WERI-Rb-1 (cell line): Measurements from ENCODE around the gene FAM13A.

ENCODE experiments used
- DNase-seq: peaks from one replicate; pipeline ENCODE4 v3.0.0-alpha.2; 2020
- H3K27ac ChIP-seq: fragments of 250-450 bp; sonication (Bioruptor Pico); 2 replicates; pipeline ENCODE4 v1.5.1; 2020; ENCODE audit warnings: mild to moderate bottlenecking, moderate library complexity
- H3K27me3 ChIP-seq: fragments of 250-450 bp; sonication (Bioruptor Pico); 2 replicates; pipeline ENCODE4 v1.5.1; 2021; ENCODE audit warnings: mild to moderate bottlenecking, low read depth, moderate library complexity; ENCODE audit not compliant: insufficient read depth, severe bottlenecking
- H3K36me3 ChIP-seq: fragments of 250-450 bp; sonication (Bioruptor Pico); 2 replicates; pipeline ENCODE4 v1.5.1; 2020; ENCODE audit warnings: mild to moderate bottlenecking, moderate library complexity
- H3K4me3 ChIP-seq: 2 replicates; pipeline ENCODE4 v1.5.1; 2011; ENCODE audit warnings: low read depth, mild to moderate bottlenecking, control low read depth, low read length
- H3K9me3 ChIP-seq: fragments of 250-450 bp; sonication (Bioruptor Pico); 2 replicates; pipeline ENCODE4 v1.5.1; 2021; ENCODE audit warnings: mild to moderate bottlenecking, moderate library complexity; ENCODE audit not compliant: severe bottlenecking
- TF ChIP-seq, protein P1 (sequence below): IDR thresholded peaks from 2 replicates; pipeline ENCODE4 v1.5.1; 2011; ENCODE audit warnings: low read depth, mild to moderate bottlenecking, control low read depth, inconsistent platforms, low read length

FAM13A gene

DNA sequence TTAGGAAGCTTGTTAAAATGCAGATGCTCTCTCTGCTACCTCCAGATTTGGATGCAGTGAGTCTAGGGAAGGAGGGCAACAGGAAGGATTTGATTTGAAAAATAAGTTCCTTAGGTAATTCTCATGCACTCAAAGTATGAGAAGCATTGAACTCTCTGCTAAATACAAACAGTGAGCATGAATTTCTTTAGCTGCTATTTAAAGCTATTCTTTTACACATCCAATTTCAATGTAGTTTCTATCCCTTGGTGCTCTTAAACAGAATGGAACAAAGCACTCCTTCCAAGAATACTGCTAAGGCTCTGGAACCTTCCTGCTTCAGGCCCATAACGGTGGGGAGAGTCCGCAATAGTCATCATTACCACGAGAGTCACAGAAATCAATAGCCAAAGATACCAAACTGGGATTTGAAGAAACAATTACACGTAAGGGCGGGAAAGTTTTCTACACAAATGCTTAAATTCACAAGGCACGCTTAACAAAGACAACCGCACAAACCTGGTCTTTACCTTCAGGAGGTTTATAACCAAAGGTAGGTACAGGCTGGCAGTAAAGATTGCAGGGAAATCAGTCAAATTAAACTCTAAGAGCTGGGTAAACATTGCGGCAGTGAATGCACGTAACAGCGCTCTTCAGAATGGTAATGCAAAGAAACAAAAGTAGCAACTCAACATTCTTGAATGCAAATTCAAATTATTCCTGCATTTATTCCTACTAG is 236.1 kb downstream of the FAM13A start:
- Histone ChIP-seq H3K4me3 (no peak overlapping the region), H3K9me3 (no peaks in the 10 kb centered on the region), H3K36me3 (no peaks in the 10 kb centered on the region), H3K27ac (no peak overlapping the region), H3K27me3 (no peaks in the 10 kb centered on the region)
- no peak for DNase-seq
- TF ChIP-seq, protein P1, sequence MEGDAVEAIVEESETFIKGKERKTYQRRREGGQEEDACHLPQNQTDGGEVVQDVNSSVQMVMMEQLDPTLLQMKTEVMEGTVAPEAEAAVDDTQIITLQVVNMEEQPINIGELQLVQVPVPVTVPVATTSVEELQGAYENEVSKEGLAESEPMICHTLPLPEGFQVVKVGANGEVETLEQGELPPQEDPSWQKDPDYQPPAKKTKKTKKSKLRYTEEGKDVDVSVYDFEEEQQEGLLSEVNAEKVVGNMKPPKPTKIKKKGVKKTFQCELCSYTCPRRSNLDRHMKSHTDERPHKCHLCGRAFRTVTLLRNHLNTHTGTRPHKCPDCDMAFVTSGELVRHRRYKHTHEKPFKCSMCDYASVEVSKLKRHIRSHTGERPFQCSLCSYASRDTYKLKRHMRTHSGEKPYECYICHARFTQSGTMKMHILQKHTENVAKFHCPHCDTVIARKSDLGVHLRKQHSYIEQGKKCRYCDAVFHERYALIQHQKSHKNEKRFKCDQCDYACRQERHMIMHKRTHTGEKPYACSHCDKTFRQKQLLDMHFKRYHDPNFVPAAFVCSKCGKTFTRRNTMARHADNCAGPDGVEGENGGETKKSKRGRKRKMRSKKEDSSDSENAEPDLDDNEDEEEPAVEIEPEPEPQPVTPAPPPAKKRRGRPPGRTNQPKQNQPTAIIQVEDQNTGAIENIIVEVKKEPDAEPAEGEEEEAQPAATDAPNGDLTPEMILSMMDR, result no peak

DNA sequence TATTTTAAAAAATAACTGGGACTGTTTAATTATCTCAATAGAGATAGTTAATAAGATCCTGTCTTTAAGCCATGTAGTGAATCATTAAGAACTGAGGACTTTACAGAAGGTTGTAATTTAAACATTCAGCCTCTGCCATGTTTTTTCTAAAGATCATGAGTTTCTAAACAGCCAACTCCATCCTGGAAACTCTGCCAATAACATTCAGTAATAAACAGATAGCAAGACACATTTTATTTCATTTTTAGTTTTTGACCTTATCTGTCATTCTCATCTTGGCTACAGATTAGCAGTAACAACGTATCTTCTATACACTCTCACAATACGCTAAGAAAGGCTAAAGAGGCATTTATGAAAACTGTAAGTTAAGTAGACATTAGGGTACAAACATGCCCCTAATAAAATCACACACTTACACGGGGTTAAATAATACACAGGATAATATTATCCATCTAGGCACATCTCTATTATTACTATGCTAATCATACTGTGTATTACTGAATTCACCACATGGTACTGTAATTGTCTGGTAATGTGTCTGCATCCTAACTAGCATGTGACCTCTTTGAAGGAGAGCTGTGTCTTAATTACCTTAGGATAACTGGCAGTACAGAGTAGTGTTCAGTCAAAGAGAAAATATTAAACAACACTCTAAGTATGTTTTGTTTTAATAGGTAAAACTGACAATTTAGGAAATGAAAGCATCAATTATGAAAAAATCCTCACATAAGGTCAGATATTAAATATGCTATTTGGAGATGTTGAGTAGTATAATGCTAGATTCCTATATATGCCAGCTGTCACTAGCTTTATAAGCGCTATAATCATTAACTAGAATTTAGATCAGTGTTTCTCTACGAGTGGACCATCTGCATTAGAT is 236.9 kb downstream of the FAM13A start:
- H3K9me3 ChIP-seq, result no peaks in the 10 kb centered on the region
- no peaks in the 10 kb centered on the region for H3K27me3 ChIP-seq
- H3K27ac ChIP-seq, result no peak overlapping the region
- no peak overlapping the region for H3K4me3 ChIP-seq
- H3K36me3 ChIP-seq, result no peaks in the 10 kb centered on the region
- no peak for DNase-seq
- TF ChIP-seq, protein P1, result no peak

DNA sequence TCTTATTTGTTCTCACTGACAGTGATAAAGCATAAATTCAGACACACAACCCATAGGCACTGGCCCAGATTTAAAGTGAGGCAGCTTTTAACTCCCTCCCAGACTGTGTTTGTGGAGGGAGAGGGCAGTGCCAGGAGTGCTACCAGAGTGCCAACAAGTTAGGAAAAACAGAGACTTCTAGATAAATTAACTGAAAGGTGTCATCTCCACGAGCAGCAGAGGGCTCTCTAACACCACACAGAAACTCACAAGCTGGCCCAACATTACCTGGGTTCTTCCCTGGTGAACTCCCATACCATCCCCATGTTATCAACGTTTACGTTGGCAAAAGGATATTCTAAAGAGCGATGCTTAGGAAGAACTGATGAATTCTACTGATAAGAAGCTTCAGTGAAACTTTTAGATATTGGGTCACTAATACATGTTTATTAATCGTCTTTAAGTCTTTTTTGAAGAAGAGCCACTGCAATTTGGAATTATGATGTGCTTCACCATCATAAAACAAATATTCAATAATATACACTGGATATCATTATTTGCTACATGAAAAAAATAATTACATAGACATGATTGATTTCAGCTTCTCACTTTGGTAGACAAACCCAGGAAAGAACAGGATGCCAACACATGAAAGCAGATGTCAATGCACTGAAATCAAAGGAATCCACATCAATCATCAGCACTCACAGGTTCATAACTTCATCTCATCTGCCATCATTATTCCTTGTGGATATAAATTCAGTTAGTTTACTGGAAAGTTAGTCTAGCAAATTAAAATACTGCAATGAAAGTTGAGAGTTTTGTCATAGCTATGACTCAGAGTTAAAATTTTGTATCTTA is 238.1 kb downstream of the FAM13A start:
- Histone ChIP-seq H3K27ac (no peak overlapping the region), H3K27me3 (no peaks in the 10 kb centered on the region), H3K4me3 (no peak overlapping the region), H3K9me3 (no peaks in the 10 kb centered on the region), H3K36me3 (no peaks in the 10 kb centered on the region)
- DNase-seq, result peak; percentile 56
- TF ChIP-seq, protein P1, result peak; percentile 83

DNA sequence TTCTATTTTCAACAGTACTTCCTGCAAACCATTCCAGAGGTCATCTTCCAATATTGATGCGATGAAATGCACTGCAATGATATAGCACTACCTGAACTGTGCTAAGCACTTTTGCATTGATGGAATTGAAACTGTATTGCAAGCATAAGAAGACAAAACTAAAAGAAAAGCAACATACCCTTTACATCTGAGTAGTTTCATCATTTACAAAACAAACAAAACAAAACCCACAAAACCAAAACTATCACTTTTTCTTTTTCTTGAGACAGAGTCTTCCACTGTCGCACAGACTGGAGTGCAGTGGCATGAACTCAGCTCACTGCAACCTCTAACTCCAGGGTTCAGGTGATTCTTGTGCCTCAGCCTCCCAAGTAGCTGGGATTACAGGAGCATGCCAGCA is 239.2 kb downstream of the FAM13A start:
- Histone ChIP-seq H3K36me3 (no peaks in the 10 kb centered on the region), H3K4me3 (no peak overlapping the region), H3K27ac (no peak overlapping the region), H3K27me3 (no peaks in the 10 kb centered on the region), H3K9me3 (no peaks in the 10 kb centered on the region)
- no peak for DNase-seq
- TF ChIP-seq, protein P1, result no peak

DNA sequence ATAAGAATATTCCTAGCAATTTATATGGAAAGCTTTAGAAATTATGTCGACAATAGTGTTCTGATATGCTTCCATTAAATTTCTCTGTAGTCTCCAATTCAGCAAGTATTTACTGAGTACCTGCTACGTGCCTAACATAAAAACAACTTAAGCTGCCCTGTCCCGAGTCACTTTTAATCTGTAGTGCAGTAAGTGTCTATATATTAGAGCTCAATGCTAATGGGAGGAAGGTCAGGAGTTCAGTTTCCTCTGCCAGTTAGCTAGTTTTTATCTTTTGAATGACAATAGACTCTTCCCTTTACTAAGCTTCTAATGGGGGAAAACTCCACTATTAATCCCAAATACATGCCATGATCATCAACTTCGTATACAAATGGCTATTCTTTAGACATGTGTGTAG is 240.6 kb downstream of the FAM13A start:
- Histone ChIP-seq H3K9me3 (no peaks in the 10 kb centered on the region), H3K4me3 (no peak overlapping the region), H3K36me3 (no peaks in the 10 kb centered on the region), H3K27ac (no peak overlapping the region), H3K27me3 (no peaks in the 10 kb centered on the region)
- DNase-seq, result no peak
- TF ChIP-seq, protein P1, result no peak
